Glomerular visceral epithelial cell (primary cell): Measurements from ENCODE around the gene PATL2.
A peak's percentile ranks its signal among the peaks of the same experiment; 100 is the strongest.
"Not testable (repeated sequence)": the region's sequence is repeated elsewhere in the genome, so short reads cannot be mapped to it uniquely, and the experiment has no call there.

Experiments used
- DNase-seq: peaks from one replicate; pipeline ENCODE4 v3.0.0-alpha.2; 2016; ENCODE audit errors: extremely low spot score

PATL2 gene

DNA sequence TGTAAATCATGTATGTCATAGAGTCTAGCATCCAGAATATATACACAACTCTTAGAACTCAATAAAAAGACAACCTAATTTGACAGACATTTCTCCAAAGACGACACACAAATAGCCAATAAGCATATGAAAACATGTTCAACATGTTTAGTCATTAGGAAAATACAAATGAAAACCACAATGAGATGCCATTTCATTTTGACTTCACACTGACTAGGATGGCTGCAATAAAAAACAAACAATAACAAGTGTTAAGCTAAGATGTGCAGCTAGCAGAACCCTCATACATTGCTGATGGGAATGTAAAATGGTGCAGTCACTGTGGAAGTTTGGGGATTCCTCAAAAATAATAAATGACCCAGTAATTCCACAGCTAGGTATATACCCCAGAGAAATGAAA, 64.1 kb downstream of the PATL2 start:
- DNase-seq, result no peak

- DNase-seq, result no peak
These were observed 64.7 kb downstream of the PATL2 start for GRCh38 chr15:44646460-44646859.

- no peak for DNase-seq
These were observed 69.5 kb downstream of the PATL2 start for GRCh38 chr15:44641651-44642050.

- DNase-seq, result no peak
These were observed 74.1 kb downstream of the PATL2 start for GRCh38 chr15:44636976-44637375.

GRCh38 chr15:44633603-44634002, 77.5 kb downstream of the PATL2 start:
- DNase-seq, result no peak

DNA sequence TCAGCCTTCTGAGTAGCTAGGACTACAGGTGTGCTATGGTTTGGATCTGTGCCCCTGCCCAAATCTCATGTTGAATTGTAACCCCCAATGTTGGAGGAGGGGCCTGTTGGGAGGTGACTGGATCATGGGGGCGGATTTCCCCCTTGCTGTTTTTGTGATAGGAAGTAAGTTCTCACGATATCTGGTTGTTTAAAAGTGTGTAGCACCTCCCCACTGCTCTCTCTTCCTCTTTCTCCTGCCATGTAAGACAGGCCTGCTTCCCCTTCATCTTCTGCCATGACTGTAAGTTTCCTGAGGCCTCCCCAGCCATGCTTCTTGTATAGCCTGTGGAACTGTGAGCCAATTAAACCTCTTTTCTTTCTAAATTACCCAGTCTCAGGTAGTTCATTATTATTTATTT, 85.8 kb downstream of the PATL2 start:
- not testable (repeated sequence) for DNase-seq

GRCh38 chr15:44623178-44623577, 87.9 kb downstream of the PATL2 start:
- DNase-seq, result no peak

DNA sequence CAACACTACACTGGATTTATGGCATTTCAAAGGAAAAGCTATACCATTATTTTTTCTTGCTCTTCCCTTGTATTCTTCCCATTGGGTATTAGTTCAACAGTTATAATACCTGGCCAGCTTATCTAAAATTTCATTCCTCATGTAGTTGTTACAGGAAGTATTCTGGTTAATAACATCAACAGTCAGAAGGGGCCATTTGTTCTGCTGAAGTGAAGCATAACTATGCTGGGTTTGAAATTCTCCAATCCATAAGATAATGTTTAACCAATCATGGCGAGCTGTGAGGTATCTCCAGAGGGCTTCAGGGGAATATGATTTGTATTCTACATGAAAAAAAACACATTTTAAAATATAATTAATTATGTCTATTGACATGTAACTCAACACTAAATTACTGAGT, 91.0 kb downstream of the PATL2 start:
- DNase-seq, result peak; percentile 2

GRCh38 chr15:44616974-44617373, 94.1 kb downstream of the PATL2 start:
- DNase-seq, result no peak
